ENCODE results near the gene MRO.
"Not testable (repeated sequence)": the region's sequence is repeated elsewhere in the genome, so short reads cannot be mapped to it uniquely, and the experiment has no call there.

Gene MRO

GRCh38 chr18:50788284-50788683 lies 31.5 kb downstream of the MRO start:
- DNase-seq (ENCODE audit: low read depth): no peak
- no peak for TF ChIP-seq CTCF (conservative IDR thresholded peaks at IDR 0.05; ENCODE audit: low read length)
- H3K4me3 ChIP-seq (ENCODE audit: low read length): no peak overlapping the region

DNA sequence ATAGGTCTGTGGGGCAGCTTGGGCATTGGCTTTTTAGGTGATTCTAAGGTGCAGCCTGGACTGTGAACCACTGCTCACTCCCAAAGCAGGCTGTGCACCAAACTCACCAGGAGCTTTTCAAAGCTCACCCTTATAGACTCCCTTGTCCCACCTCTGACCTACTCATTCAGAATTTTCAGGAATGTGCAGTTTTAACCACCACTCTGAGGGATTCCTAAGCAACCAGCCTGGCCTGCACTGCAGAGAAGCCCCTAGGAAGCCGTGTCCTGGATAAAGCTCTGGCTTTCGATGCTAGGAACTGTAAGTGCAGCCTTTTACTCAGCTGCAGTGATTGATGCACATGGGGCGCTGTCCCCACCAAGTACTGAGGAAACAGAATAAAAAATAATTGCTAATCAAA lies 33.0 kb downstream of the MRO start:
- H3K4me3 ChIP-seq (ENCODE audit: low read length): no peak overlapping the region
- no peak for DNase-seq (ENCODE audit: low read depth)
- no peak for TF ChIP-seq CTCF (conservative IDR thresholded peaks at IDR 0.05; ENCODE audit: low read length)

DNA sequence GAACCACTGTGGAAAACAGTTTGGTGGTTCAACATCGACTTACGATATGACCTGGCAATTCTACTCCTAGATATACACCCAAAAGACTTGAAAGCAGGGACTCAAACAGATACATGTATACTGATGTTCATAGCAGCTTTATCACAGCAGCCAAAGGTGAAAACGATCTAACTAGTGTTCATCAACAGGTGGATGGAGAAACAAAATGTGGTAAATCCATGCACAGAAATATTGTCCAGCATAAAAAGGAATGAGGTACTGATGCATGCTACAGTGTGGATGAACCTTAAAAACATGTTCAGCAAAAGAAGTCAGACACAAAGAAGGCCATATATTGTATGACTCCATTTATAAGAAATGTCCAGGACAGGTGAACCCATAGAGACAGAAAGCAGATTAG lies 36.3 kb downstream of the MRO start:
- no peak for DNase-seq (ENCODE audit: low read depth)
- no peak for TF ChIP-seq CTCF (conservative IDR thresholded peaks at IDR 0.05; ENCODE audit: low read length)

DNA sequence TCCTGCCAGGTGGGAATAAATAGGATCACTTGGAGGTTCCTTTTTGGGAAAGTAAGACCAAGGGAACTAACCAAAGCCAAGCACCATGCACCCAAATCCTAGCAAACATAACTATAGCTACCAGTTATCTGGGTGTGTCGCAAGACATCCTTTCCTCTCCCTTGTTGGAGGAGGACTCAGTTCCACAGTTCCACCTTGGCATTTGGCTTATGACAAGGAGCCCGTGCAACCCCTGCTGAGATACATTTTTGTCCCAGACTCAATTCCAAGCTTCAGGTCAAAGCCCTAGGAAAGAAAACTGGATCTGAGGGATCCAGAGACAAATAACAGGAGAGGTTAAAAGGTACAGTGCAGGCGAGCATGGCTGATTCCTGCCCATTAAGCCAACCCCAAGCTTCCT lies 40.8 kb downstream of the MRO start:
- not testable (repeated sequence) for DNase-seq (ENCODE audit: low read depth); H3K4me3 ChIP-seq (ENCODE audit: low read length)

More for the DNA sequence above, 36.3 kb downstream of the MRO start:
- no peak overlapping the region for H3K4me3 ChIP-seq (ENCODE audit: low read length)

DNA sequence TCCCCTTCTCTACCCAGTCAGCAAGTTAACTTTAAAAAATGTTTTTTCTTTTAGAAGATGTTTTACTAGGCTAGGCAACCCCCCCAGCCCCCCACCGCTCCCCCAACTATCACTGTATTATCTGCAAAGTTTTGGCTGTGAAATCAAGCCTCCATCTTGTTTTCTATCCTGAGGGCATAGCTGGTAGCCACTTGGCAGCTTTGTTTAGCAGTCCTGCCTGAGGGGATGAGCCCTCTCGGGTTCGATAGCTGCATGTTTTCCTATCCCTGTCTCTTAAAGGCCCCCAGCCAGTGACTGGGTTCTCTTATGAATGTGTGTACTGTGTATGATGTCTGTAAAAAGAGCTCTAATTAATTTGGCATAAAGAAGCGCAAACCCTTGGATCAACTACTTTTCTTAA lies 43.4 kb downstream of the MRO start:
- DNase-seq (ENCODE audit: low read depth): no peak
- H3K4me3 ChIP-seq (ENCODE audit: low read length): no peak overlapping the region
- no peak for TF ChIP-seq CTCF (conservative IDR thresholded peaks at IDR 0.05; ENCODE audit: low read length)

- no peak for TF ChIP-seq CTCF (conservative IDR thresholded peaks at IDR 0.05; ENCODE audit: low read length)
- no peak overlapping the region for H3K4me3 ChIP-seq (ENCODE audit: low read length)
- no peak for DNase-seq (ENCODE audit: low read depth)
These were observed 44.1 kb downstream of the MRO start for GRCh38 chr18:50775726-50776125.

GRCh38 chr18:50775207-50775606 lies 44.6 kb downstream of the MRO start:
- no peak for TF ChIP-seq CTCF (conservative IDR thresholded peaks at IDR 0.05; ENCODE audit: low read length)
- DNase-seq (ENCODE audit: low read depth): no peak
- H3K4me3 ChIP-seq (ENCODE audit: low read length): no peak overlapping the region

GRCh38 chr18:50769463-50769862 lies 50.4 kb downstream of the MRO start:
- TF ChIP-seq CTCF (conservative IDR thresholded peaks at IDR 0.05; ENCODE audit: low read length): no peak
- no peak overlapping the region for H3K4me3 ChIP-seq (ENCODE audit: low read length)
- DNase-seq (ENCODE audit: low read depth): no peak
